Measurements from ENCODE around the gene DLX4. TPM values are rescaled to one million over a fixed set of nuclear protein-coding genes. Genes with fewer than 3 reads are reported as not detected.

DLX4 gene
- total RNA-seq, 1 donor from 2014 or later = 2.1 TPM

DNA sequence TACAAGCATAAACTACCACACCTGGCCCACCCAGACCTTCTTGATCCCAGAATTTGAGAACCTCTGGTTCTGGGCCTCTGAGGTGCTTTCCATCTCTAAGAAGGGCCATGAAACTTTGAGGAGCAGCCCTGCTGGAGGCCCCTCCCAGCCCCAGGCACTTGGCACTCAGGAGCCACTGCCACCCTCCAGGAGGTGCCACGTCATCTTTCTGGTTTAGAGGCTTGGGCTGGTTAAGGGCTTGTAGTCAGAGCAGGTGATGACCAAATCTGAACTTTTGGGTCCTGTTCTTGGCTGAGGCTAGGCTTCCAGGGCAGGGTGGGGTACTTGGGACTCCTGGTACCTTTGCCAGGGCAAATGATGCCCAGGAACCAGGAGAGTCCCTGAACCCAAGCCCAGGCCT is 13.8 kb upstream of the DLX4 start:
- ATAC-seq (no peak), DNase-seq (no peak)
- Histone ChIP-seq H3K4me3 (no peak overlapping the region), H3K27ac (no peak overlapping the region), H3K4me1 (no peaks in the 10 kb centered on the region), H3K27me3 (peaks cover 24% of the 10 kb centered on the region), H3K36me3 (no peaks in the 10 kb centered on the region), H3K9me3 (no peaks in the 10 kb centered on the region)
- TF ChIP-seq, protein P1, sequence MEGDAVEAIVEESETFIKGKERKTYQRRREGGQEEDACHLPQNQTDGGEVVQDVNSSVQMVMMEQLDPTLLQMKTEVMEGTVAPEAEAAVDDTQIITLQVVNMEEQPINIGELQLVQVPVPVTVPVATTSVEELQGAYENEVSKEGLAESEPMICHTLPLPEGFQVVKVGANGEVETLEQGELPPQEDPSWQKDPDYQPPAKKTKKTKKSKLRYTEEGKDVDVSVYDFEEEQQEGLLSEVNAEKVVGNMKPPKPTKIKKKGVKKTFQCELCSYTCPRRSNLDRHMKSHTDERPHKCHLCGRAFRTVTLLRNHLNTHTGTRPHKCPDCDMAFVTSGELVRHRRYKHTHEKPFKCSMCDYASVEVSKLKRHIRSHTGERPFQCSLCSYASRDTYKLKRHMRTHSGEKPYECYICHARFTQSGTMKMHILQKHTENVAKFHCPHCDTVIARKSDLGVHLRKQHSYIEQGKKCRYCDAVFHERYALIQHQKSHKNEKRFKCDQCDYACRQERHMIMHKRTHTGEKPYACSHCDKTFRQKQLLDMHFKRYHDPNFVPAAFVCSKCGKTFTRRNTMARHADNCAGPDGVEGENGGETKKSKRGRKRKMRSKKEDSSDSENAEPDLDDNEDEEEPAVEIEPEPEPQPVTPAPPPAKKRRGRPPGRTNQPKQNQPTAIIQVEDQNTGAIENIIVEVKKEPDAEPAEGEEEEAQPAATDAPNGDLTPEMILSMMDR (IDR thresholded peaks at IDR 0.05) = no peak
- intact Hi-C loops (cut with DNase I) = no loop called here

DNA sequence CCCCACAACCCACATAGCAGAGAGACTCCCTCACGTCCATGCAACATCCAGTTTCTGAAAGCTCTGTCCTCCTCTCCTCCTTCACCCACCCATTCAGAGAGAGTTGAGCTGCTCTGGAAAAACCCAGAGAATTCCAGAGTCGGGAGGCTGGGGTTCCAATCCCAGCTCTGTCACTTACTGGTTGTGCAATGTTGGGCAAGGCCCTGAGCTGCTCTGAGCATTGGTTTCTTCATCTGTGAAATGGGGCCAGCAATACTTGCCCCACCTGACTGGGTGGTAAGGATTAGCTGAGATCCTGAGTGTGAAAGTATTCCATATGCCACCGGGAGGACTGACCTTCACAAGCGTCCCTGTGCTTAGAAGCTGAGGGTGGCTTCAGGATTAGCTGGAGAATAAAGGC is 12.2 kb upstream of the DLX4 start:
- TF ChIP-seq, protein P1 (IDR thresholded peaks at IDR 0.05) = no peak
- Histone ChIP-seq H3K27me3 (peaks cover 21% of the 10 kb centered on the region), H3K36me3 (no peaks in the 10 kb centered on the region), H3K9me3 (no peaks in the 10 kb centered on the region), H3K27ac (no peak overlapping the region), H3K4me3 (no peak overlapping the region), H3K4me1 (no peaks in the 10 kb centered on the region)
- intact Hi-C loops (cut with DNase I) = no loop called here
- no peak for DNase-seq
- no peak for ATAC-seq

DNA sequence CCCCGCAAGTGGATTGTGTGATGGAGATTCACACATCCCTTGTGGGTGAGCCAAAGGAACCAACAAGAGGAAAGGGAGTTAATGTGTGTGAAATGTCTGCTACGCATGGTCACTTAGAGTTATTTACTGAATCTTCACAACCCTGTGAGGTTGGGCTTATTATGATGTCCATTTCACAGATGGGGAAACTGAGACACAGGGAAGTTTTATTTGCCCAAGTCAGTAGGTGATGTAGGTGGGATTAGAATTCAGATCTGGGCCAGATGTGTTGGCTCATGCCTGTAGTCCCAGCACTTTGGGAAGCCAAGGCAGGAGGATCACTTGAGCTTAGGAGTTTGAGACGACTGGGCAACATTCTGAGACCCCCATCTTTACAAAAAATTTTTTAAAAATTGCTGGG is 11.6 kb upstream of the DLX4 start:
- DNase-seq (no peak), ATAC-seq (no peak)
- peaks cover 21% of the 10 kb centered on the region for H3K27me3 ChIP-seq
- H3K9me3 ChIP-seq = no peaks in the 10 kb centered on the region
- TF ChIP-seq, protein P1 (IDR thresholded peaks at IDR 0.05) = no peak
- no peaks in the 10 kb centered on the region for H3K4me1 ChIP-seq
- no peak overlapping the region for H3K4me3 ChIP-seq
- intact Hi-C loops (cut with DNase I) = no loop called here
- no peak overlapping the region for H3K27ac ChIP-seq
- H3K36me3 ChIP-seq = no peaks in the 10 kb centered on the region

DNA sequence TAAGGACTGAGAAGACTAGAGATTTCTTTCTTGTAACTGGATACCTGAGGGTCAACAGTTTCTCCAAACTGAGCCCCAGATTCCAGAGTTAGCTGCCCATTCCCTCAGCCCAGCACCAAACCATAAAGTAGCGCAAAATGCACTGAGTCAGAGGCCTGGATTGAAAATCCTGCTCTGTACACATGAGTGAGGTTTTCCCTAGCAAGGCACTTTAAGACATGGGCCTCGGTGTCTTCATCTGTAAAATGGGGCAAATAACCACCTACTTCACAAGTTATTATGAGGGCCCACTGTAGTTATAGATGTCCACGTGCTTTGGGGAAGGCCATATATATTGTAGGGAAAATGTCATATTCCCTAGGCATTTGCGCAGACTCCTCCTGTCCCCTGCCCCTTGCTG is 10.3 kb upstream of the DLX4 start:
- Histone ChIP-seq H3K9me3 (no peaks in the 10 kb centered on the region), H3K36me3 (no peaks in the 10 kb centered on the region), H3K4me1 (peaks cover under 1% of the 10 kb centered on the region), H3K27ac (no peak overlapping the region), H3K4me3 (no peak overlapping the region), H3K27me3 (peaks cover 35% of the 10 kb centered on the region)
- no peak for DNase-seq
- TF ChIP-seq, protein P1 (IDR thresholded peaks at IDR 0.05) = no peak
- no peak for ATAC-seq
- intact Hi-C loops (cut with DNase I) = no loop called here

DNA sequence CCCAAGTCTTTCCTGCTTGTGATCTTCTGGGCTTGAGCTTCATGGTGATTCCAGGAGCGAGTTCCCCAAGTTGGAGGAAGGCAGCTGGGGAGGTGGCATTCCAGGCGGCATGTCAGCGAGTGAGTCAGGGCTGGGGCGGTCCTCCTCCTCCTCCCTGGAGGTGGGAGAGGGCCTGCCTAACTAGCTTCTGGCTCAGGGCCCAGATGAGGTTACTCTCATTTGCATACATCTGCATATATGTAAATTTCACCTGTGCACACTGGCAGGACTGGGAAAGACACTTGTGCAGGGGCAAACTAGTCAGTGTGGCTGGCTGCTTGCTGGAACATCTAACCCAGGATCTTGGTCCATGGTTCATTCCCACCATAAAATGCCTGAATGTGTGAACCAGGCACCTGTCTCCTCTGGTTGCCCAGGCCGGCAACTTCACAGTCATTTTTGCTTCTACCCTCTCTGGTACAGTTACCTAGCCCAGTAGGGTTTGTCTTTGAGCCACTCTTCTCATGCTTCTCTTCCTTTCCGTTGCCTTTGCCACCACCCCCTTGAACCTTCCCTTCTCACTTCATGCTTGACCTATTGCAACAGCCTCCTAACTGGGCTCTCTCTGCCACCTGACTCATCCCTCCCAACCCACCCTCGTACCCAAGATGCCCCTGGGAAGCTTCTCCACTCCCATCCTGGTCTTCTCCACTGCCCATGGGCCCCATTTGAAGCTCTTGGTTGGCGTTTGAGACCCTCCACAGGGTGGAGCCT is 9.6 kb upstream of the DLX4 start:
- Histone ChIP-seq H3K27me3 (peaks cover 41% of the 10 kb centered on the region), H3K4me3 (no peak overlapping the region), H3K27ac (no peak overlapping the region), H3K9me3 (no peaks in the 10 kb centered on the region), H3K36me3 (no peaks in the 10 kb centered on the region), H3K4me1 (peaks cover 7% of the 10 kb centered on the region)
- TF ChIP-seq, protein P1 (IDR thresholded peaks at IDR 0.05) = no peak
- intact Hi-C loops (cut with DNase I) = no loop called here
- ATAC-seq (no peak), DNase-seq (no peak)
